ENCODE data around the gene STAT1. TPM values are rescaled to one million over a fixed set of nuclear protein-coding genes. Genes with fewer than 3 reads are reported as not detected.

The STAT1 gene
- total and polyA plus RNA-seq, 11 donors, result 7.8 to 469 (median 44.0) TPM

GRCh38 chr2:190927301-190927700 is 86.7 kb downstream of the STAT1 start:
- TF ChIP-seq POLR2A (IDR thresholded peaks at IDR 0.05) (no peak), CTCF (IDR thresholded peaks at IDR 0.05) (no peak)
- H3K36me3 ChIP-seq, result peaks cover 0 to 100% (median 99%) of the 10 kb centered on the region in 9 donors
- peaks cover 0 to 10% (median 0%) of the 10 kb centered on the region in 12 donors for H3K4me1 ChIP-seq
- H3K4me3 ChIP-seq, result no peak overlapping the region
- DNase-seq (no peak), ATAC-seq (no peak)
- no peaks in the 10 kb centered on the region for H3K27me3 ChIP-seq
- 86 to 95% (median 89%) methylated on average over 2 of the region's 2 CpGs for WGBS, 4 donors
- no peak overlapping the region for H3K27ac ChIP-seq
- H3K9me3 ChIP-seq, result no peaks in the 10 kb centered on the region
- intact Hi-C loops (cut with DNase I), result no loop called here

- Histone ChIP-seq H3K4me1 (peaks cover 0 to 10% (median 0%) of the 10 kb centered on the region in 12 donors), H3K27ac (no peak overlapping the region), H3K9me3 (no peaks in the 10 kb centered on the region), H3K36me3 (peaks cover 0 to 100% (median 93%) of the 10 kb centered on the region in 9 donors), H3K4me3 (no peak overlapping the region), H3K27me3 (no peaks in the 10 kb centered on the region)
- ATAC-seq, result no peak
- no peak for DNase-seq
- intact Hi-C loops (cut with DNase I), result no loop called here
- TF ChIP-seq CTCF (IDR thresholded peaks at IDR 0.05) (no peak), POLR2A (IDR thresholded peaks at IDR 0.05) (no peak)
- 44 to 60% (median 47%) methylated on average over 1 of the region's 1 CpG for WGBS, 4 donors
Observed at GRCh38 chr2:190922376-190922775, 91.6 kb downstream of the STAT1 start.

- no peaks in the 10 kb centered on the region for H3K9me3 ChIP-seq
- DNase-seq (no peak), ATAC-seq (no peak)
- H3K27ac ChIP-seq, result no peak overlapping the region
- H3K4me1 ChIP-seq, result peaks cover 0 to 10% (median 0%) of the 10 kb centered on the region in 12 donors
- peaks cover 0 to 99% (median 86%) of the 10 kb centered on the region in 9 donors for H3K36me3 ChIP-seq
- H3K27me3 ChIP-seq, result no peaks in the 10 kb centered on the region
- 85 to 89% (median 88%) methylated on average over 3 of the region's 3 CpGs for WGBS, 4 donors
- no peak for TF ChIP-seq POLR2A (IDR thresholded peaks at IDR 0.05)
- TF ChIP-seq CTCF (IDR thresholded peaks at IDR 0.05), result no peak
- H3K4me3 ChIP-seq, result no peak overlapping the region
- intact Hi-C loops (cut with DNase I), result no loop called here
Observed at GRCh38 chr2:190920085-190920484, 93.9 kb downstream of the STAT1 start.

Other genes starting within 250 kb of the STAT1 start
- gene GLS, start 133.3 kb downstream of the STAT1 start, total RNA-seq, result 10 to 100 TPM; 31.6 to 94.5 (median 56.1) TPM
- gene GLS, start 133.3 kb downstream of the STAT1 start, polyA plus RNA-seq, result 10 to 100 TPM; 19.1 to 30.6 TPM
- gene STAT4, start 136.8 kb upstream of the STAT1 start, total RNA-seq, result 10 to 100 TPM in 3 of 9 donors, 1 to 10 TPM in 3, under 1 TPM in 3; 0.32 to 21.5 (median 3.1) TPM
- gene STAT4, start 136.8 kb upstream of the STAT1 start, polyA plus RNA-seq, result 1 to 10 TPM in 1 of 2 donors, under 1 TPM in 1; 0.53 to 1.1 TPM
- gene MYO1B, start 231.2 kb upstream of the STAT1 start, total RNA-seq, result 10 to 100 TPM; 10.8 to 47.3 (median 16.2) TPM
- 1 to 10 TPM; 7.8 to 9.2 TPM for gene MYO1B, start 231.2 kb upstream of the STAT1 start, polyA plus RNA-seq